Kidney epithelial cell (primary cell): ENCODE measurements around the gene DNAH6. TPM values are rescaled to one million over a fixed set of nuclear protein-coding genes. Genes with fewer than 3 reads are reported as not detected.
"Not testable (repeated sequence)": the region's sequence is repeated elsewhere in the genome, so short reads cannot be mapped to it uniquely, and the experiment has no call there.

Source experiments
- DNase-seq: peaks from one replicate; pipeline ENCODE4 v3.0.0-alpha.2; 2010; ENCODE audit warnings: low read depth
- H3K27me3 ChIP-seq: 2 replicates; pipeline ENCODE4 v1.6.0; 2011; ENCODE audit warnings: low read length; ENCODE audit not compliant: control insufficient read depth, insufficient read depth
- H3K36me3 ChIP-seq: 2 replicates; pipeline ENCODE4 v1.5.1; 2011; ENCODE audit warnings: low read length; ENCODE audit not compliant: control insufficient read depth, insufficient read depth
- H3K4me3 ChIP-seq: 2 replicates; pipeline ENCODE4 v1.5.1; 2011; ENCODE audit warnings: low read depth, mild to moderate bottlenecking, control low read depth, low read length
- total RNA-seq: library from RNA; depleted of rRNA; stranded (reverse); fragments of >200 nt; gene quantifications from 2 replicates; pipeline ENCODE4 v1.2.3, GENCODE V29; 2015
- TF ChIP-seq, protein P1 (sequence below): IDR thresholded peaks from 2 replicates; pipeline ENCODE4 v1.5.1; 2011; ENCODE audit warnings: mild to moderate bottlenecking, moderate library complexity, low read length, control low read depth, inconsistent platforms; ENCODE audit not compliant: insufficient read depth, poor library complexity, severe bottlenecking

DNAH6 gene
- total RNA-seq, 1 donor from 2014 or later: 0.63 TPM

GRCh38 chr2:84771251-84771650, 255.0 kb downstream of the DNAH6 start:
- Histone ChIP-seq H3K27me3 (no peaks in the 10 kb centered on the region), H3K36me3 (no peaks in the 10 kb centered on the region), H3K4me3 (no peak overlapping the region)
- TF ChIP-seq, protein P1, sequence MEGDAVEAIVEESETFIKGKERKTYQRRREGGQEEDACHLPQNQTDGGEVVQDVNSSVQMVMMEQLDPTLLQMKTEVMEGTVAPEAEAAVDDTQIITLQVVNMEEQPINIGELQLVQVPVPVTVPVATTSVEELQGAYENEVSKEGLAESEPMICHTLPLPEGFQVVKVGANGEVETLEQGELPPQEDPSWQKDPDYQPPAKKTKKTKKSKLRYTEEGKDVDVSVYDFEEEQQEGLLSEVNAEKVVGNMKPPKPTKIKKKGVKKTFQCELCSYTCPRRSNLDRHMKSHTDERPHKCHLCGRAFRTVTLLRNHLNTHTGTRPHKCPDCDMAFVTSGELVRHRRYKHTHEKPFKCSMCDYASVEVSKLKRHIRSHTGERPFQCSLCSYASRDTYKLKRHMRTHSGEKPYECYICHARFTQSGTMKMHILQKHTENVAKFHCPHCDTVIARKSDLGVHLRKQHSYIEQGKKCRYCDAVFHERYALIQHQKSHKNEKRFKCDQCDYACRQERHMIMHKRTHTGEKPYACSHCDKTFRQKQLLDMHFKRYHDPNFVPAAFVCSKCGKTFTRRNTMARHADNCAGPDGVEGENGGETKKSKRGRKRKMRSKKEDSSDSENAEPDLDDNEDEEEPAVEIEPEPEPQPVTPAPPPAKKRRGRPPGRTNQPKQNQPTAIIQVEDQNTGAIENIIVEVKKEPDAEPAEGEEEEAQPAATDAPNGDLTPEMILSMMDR: no peak
- no peak for DNase-seq

DNA sequence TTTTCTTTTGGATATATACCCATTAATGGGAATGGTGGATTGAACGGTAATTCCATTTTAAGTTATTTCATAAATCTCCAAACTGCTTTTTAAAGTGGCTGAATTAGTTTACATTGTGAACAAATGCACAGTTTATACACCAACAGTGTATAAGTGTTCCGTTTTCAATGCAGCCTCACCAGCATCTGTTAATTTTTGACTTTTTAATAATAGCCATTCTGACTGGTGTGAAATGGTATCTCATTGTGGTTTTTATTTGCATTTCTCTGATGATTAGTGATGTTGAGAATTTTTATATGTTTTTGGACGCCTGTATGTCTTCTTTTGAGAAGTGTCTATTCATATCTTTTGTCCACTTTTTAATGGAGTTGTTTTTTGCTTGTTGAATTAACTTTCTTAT, 257.3 kb downstream of the DNAH6 start:
- H3K36me3 ChIP-seq, H3K27me3 ChIP-seq, H3K4me3 ChIP-seq, DNase-seq: not testable (repeated sequence)

- no peak overlapping the region for H3K4me3 ChIP-seq
- H3K36me3 ChIP-seq: no peaks in the 10 kb centered on the region
- no peaks in the 10 kb centered on the region for H3K27me3 ChIP-seq
- no peak for DNase-seq
- TF ChIP-seq, protein P1: no peak
Observed at GRCh38 chr2:84776011-84776410, 259.7 kb downstream of the DNAH6 start.

DNA sequence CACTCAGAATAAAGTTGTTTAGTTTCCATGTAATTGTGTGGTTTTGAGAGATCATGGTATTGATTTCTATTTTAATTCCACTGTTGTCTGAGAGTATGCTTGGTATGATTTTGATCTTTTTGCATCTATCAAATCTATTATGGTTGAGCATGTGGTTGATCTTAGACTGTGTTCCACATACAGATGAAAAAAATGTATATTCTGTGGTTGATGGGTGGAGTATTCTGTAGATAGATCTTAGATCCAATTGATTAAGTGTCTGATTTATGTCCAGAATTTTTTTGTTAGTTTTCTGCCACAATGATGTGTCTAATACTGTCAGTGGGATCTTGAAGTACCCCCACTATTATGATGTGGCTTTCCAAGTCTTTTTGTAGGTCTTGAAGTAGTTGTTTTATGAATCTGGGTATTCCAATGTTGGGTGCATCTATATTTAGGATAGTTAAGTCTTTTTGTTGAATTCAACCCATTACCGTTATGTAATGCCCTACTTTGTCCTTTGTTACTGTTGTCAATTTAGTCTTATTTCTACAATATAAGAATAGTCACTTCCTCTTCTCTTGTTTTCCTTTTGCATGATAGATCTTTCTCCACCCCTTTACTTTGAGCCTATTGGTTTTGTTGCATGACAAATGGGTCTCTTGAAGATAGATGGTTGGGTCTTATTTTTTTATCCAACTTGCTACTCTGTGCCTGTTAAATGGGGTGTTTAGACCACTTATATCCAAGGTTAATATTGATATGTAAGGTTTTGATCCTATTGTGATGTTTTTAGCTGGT, 262.8 kb downstream of the DNAH6 start:
- TF ChIP-seq, protein P1: no peak

GRCh38 chr2:84779781-84780180, 263.5 kb downstream of the DNAH6 start:
- TF ChIP-seq, protein P1: no peak
- H3K36me3 ChIP-seq: no peaks in the 10 kb centered on the region
- DNase-seq: no peak
- H3K4me3 ChIP-seq: no peak overlapping the region
- no peaks in the 10 kb centered on the region for H3K27me3 ChIP-seq

More for the DNA sequence above, 262.8 kb downstream of the DNAH6 start:
- DNase-seq: no peak
- no peak overlapping the region for H3K4me3 ChIP-seq
- H3K27me3 ChIP-seq: no peaks in the 10 kb centered on the region
- no peaks in the 10 kb centered on the region for H3K36me3 ChIP-seq

- Histone ChIP-seq H3K4me3 (no peak overlapping the region), H3K36me3 (no peaks in the 10 kb centered on the region), H3K27me3 (no peaks in the 10 kb centered on the region)
- DNase-seq: no peak
- TF ChIP-seq, protein P1: no peak
Observed at GRCh38 chr2:84781942-84782716, 265.8 kb downstream of the DNAH6 start.
